ENCODE data around the gene RSRC2. TPM values are rescaled to one million over a fixed set of nuclear protein-coding genes. Genes with fewer than 3 reads are reported as not detected.

The RSRC2 gene
- total RNA-seq, 3 donors from 2014 or later, result 57.3 to 72.5 (median 60.4) TPM

DNA sequence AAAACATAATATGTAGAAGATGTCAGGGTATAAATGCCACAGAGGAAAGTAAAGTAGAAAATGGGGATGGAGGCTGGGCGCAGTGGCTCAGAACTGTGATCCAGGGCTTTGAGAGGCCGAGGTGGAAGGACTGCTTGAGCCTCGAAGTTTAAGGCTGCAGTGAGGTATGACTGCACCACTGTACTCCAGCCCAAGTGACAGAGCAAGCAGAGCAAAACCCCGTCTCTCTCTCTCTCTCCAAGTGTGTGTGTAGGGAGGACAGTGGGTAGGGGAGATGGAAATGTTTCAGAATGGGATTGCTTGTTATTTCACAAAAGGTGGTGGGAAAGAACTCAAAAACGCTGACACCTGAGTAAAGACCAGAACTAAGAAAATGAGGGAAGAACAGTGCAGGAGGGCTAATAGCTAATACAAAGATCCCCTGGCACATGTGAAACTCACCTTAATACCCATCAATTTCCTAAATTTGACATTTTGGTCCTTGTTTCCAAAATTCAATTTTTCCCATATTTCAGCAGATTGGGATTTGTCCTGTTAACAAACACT, 20.3 kb downstream of the RSRC2 start:
- ATAC-seq, result no peak
- Histone ChIP-seq H3K4me1 (ENCODE audit: low read depth) (no peaks in the 10 kb centered on the region), H3K9me3 (no peaks in the 10 kb centered on the region), H3K36me3 (ENCODE audit: low read depth) (peaks cover 34% of the 10 kb centered on the region), H3K4me3 (no peak overlapping the region)
- no peak for DNase-seq
- intact Hi-C loops (cut with DNase I, micrococcal nuclease), result no loop called here
- TF ChIP-seq, protein P1, sequence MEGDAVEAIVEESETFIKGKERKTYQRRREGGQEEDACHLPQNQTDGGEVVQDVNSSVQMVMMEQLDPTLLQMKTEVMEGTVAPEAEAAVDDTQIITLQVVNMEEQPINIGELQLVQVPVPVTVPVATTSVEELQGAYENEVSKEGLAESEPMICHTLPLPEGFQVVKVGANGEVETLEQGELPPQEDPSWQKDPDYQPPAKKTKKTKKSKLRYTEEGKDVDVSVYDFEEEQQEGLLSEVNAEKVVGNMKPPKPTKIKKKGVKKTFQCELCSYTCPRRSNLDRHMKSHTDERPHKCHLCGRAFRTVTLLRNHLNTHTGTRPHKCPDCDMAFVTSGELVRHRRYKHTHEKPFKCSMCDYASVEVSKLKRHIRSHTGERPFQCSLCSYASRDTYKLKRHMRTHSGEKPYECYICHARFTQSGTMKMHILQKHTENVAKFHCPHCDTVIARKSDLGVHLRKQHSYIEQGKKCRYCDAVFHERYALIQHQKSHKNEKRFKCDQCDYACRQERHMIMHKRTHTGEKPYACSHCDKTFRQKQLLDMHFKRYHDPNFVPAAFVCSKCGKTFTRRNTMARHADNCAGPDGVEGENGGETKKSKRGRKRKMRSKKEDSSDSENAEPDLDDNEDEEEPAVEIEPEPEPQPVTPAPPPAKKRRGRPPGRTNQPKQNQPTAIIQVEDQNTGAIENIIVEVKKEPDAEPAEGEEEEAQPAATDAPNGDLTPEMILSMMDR (IDR thresholded peaks at IDR 0.05), result no peak

DNA sequence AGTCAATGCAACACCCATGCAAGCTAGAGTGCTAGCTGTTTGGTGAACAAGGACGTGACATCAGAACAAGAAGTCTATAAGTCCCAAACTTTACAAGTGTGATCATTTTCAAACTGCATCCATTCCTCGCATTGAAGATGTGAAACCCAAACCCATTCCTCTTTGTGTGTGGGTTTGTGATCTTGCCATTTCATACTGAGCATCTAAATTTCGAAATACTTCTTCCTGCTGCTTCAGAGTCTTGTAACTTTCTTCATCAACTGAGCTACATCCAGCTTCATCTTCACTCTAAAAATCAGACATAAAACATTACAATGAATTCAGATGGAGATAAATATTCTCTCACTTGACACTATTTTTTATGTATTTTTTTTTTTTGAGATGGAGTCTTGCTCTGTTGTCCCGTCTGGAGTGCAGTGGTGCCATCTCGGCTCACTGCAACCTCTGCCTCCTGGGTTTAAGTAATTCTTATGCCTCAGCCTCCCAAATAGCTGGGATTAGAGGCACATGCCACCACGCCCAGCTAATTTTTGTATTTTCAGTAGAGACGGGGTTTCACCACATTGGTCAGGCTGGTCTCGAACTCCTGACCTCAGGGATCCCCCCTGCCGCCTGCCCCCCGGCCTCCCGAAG, 21.2 kb downstream of the RSRC2 start:
- no peak for ATAC-seq
- DNase-seq, result no peak
- H3K36me3 ChIP-seq (ENCODE audit: low read depth), result peaks cover 26% of the 10 kb centered on the region
- intact Hi-C loops (cut with DNase I, micrococcal nuclease), result no loop called here
- no peak overlapping the region for H3K4me3 ChIP-seq
- TF ChIP-seq, protein P1 (IDR thresholded peaks at IDR 0.05), result no peak
- H3K4me1 ChIP-seq (ENCODE audit: low read depth), result no peaks in the 10 kb centered on the region
- no peaks in the 10 kb centered on the region for H3K9me3 ChIP-seq

DNA sequence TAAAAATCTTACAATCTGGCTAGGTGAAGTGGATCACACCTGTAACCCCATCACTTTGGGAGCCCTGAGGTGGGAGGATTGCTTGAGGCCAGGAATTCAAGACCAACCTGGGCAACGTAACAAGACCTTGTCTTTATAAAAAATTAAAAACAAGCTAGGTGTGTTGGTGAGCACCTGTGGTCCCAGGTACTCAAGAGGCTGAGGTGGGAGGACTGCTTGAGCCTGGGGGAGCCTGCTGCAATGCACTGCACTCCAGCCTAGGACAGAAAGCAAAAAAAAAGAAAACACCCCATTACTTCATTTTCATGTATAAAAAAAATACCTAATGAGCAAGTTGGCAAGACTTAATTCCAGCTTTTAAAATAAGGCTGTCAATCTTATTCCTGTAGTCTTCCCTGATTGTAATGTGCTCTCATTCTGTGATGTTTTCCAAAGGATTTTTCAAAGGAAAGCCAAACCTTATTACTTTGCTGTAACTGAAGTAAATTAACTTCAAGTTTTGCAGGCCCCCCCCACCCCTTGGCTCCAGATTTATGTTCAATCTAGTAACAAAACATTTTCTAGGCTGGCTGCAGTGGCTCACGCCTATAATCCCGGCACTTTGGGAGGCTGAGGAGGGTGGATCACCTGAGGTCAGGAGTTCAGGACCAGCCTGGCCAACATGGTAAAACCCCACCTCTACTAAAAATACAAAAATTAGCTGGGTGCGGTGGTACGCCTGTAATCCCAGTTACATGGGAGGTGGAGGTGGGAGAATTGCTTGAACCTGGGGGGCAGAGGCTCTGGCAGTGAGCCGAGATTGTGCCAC, 22.7 kb downstream of the RSRC2 start:
- H3K36me3 ChIP-seq (ENCODE audit: low read depth), result peaks cover 22% of the 10 kb centered on the region
- H3K4me3 ChIP-seq, result no peak overlapping the region
- H3K9me3 ChIP-seq, result no peaks in the 10 kb centered on the region
- peaks cover 6% of the 10 kb centered on the region for H3K4me1 ChIP-seq (ENCODE audit: low read depth)
- ATAC-seq, result no peak
- TF ChIP-seq, protein P1 (IDR thresholded peaks at IDR 0.05), result no peak
- intact Hi-C loops (cut with DNase I, micrococcal nuclease), result no loop called here
- DNase-seq, result no peak

DNA sequence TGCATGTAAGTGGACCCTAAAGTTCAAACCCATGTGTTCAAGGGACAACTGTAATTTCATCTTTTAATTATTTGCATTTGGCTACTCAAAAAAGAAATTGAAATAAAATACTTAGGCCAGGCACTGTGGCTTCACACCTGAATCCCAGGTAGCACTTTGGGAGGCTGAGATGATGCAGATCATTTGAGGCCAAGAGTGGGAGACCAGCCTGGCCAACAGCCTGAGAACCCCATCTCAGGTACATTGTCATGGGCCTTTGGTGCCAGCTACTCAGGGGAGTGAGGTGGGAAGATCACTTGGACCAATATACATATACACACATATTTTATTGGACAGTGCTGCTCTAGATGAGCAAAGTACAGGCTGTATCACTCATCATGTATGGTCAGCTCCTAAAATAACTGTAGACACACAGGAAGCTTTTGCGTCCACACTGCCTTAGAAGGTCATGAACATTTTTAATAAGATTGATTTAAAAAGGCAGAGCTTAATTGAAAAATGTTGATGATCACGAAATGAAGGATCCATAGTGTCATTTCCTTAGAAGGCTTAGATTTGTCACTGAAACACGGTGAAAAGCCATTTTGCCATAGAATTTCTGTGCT, 23.5 kb downstream of the RSRC2 start:
- intact Hi-C loops (cut with DNase I, micrococcal nuclease), result no loop called here
- DNase-seq (no peak), ATAC-seq (no peak)
- H3K4me1 ChIP-seq (ENCODE audit: low read depth), result peaks cover 13% of the 10 kb centered on the region
- H3K4me3 ChIP-seq, result no peak overlapping the region
- H3K9me3 ChIP-seq, result no peaks in the 10 kb centered on the region
- H3K36me3 ChIP-seq (ENCODE audit: low read depth), result peaks cover 22% of the 10 kb centered on the region
- TF ChIP-seq, protein P1 (IDR thresholded peaks at IDR 0.05), result no peak

DNA sequence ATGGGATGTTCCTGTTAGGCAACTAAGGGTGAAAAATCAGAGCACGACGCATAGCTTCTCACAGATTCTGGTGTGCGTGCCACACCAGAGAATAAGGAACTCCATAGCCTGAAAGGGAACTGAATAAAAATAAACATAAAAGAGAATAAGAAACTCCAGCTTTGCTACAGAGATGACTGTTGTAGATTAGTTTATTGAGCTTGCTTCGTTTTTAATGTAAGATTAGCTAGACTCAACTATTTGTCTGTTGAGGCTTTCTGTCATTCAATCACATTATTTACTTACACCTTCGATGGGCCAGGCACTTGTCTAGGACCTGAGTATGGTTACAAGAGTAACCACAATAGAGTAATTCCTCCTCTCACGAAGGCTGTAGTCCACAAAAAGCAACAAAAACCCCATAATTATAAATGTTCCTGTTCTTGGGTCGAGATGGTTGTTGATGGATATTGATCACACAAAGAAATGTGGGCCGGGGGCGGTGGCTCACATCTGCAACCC, 25.2 kb downstream of the RSRC2 start:
- TF ChIP-seq, protein P1 (IDR thresholded peaks at IDR 0.05), result no peak
- DNase-seq, result no peak
- Histone ChIP-seq H3K4me3 (no peak overlapping the region), H3K36me3 (ENCODE audit: low read depth) (peaks cover 18% of the 10 kb centered on the region), H3K4me1 (ENCODE audit: low read depth) (peaks cover 16% of the 10 kb centered on the region), H3K9me3 (no peaks in the 10 kb centered on the region)
- intact Hi-C loops (cut with DNase I, micrococcal nuclease), result no loop called here
- ATAC-seq, result no peak

Measured in mucosa of descending colon (tissue), 3 donors.